Effector CD8-positive, alpha-beta T cell (primary cell): Measurements from ENCODE around the gene C19orf44.
A peak's percentile ranks its signal among the peaks of the same experiment; 100 is the strongest.
"Not testable (repeated sequence)": the region's sequence is repeated elsewhere in the genome, so short reads cannot be mapped to it uniquely, and the experiment has no call there.

Experiments used
- DNase-seq: peaks from one replicate; lab custom pipeline; 2025; lab: John Stamatoyannopoulos, UW
- total RNA-seq, 4 experiments: gene quantifications; one replicate each; lab custom pipeline; 2026; lab: John Stamatoyannopoulos, UW

The C19orf44 gene
- total RNA-seq = 5.5 to 8.9 (median 6.9) reads per million in 4 experiments

DNA sequence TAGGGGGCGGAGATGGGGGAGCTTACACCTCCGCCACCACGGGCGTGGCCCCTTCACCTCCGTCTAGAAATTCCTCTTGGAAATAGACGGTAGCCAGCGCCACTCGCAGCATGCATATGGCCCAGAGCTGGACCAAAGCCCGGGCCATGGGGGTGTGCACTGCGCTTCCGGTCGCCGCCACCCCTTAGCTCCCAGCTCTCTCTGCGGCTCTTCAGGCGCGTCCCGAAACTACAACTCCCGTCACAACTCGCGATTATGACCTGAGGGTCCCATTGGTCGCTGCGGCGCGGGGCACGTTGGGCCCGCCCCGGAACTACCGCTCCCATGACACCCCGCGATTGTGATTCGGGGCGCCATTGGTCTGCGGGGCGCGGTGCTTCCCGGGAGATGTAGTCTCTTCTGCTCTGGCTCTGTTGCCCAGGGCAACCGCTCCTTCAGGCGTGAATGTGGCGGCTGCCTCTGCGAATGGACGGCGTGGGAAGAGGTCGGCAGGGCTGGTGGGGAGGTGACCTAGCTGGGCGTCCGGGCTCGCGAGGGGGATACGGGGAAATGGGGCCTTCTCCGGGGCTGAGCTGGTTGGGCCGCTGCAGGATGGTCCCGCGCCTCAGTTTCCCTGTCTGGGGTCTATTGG is at the start of gene C19orf44, which contains the start of gene CALR3:
Gene C19orf44 (plus strand): TSS at position 413 of the 631 bp plus-strand sequence. CDS start 4,399 bp downstream, outside the sequence.
Gene CALR3 (minus strand): TSS at position 186 of the 631 bp plus-strand sequence. CDS start 38 bp downstream, at position 148.
- DNase-seq = peak; percentile 94

- no peak for DNase-seq
These were observed 49.3 kb upstream of the C19orf44 start for GRCh38 chr19:16446724-16447368.

GRCh38 chr19:16448872-16449271 is 47.3 kb upstream of the C19orf44 start:
- not testable (repeated sequence) for DNase-seq

- DNase-seq = no peak
These were observed 46.7 kb upstream of the C19orf44 start for GRCh38 chr19:16449330-16449961.

- no peak for DNase-seq
These were observed 43.9 kb upstream of the C19orf44 start for GRCh38 chr19:16452325-16452724.

DNA sequence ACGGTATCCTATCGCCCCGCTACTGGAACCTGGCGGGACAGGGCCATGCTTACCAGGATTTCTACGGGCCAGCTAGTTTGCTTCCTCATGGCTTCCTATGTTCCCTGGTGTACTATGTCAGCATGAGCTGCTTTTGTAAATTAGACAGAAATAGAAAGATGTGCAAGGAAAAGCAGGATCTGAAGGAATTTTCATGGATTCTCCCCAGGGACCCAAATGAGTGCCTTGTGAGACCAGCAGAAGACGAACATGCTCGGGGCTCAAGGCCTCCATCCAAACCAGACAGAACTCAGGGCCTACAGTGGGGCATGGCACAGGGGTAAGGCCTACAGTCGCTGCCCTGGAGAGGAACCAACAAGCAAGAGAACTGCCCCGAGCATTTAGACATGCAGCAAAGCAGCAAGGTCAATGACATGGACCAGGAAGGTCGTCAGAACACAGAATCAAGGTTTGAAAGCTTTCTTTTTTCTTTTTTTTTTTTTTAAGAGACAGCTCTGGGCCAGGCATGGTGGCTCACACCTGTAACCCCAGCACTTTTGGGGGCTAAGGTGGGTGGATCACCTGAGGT is 41.8 kb upstream of the C19orf44 start:
- no peak for DNase-seq

DNA sequence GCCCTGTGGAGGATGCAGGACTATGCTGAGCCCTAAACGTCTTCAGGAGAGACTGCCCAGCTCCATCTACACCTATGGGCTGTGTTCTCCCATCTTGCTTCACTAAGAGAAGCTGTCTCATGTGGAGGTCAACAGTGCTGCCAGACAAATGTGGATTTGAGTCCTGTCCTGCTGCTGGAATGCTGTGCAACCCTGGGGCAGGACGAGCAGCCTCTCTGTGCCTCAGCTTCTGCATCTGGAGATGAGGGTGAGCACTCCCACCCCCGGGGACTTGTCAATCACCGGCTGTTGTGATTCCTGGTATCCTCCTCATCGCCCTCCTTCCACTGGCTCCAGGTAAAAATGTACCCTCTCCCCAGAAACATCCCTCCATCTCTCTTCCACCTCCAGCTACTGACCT is 40.7 kb upstream of the C19orf44 start:
- no peak for DNase-seq

DNA sequence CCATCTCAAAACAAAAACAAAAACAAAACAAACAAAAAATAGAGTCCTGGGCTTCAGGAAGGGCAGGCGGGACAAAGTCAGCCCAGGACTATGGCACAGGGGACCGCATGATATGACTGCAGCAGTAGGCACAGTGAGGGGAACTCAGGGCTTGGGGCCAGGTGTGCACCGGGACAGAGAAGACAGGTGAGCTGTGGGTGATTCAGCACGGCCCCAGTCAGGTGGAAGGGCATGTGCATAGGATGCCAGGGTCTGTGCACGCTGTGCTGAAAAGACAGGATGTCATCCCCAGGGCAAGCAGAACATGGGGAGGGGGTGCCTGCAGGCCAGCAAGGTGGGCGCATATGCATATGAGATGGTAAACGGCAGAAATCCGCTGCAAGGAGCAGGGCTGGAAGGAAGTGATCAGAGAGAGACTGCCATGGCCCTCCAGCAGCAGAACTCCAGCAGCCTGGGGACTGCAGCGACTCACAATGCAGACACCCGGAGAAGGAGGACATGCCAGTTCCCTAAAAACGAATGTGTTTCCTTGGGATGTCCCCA is 39.5 kb upstream of the C19orf44 start:
- DNase-seq = no peak

- no peak for DNase-seq
These were observed 38.8 kb upstream of the C19orf44 start for GRCh38 chr19:16457195-16457953.

DNA sequence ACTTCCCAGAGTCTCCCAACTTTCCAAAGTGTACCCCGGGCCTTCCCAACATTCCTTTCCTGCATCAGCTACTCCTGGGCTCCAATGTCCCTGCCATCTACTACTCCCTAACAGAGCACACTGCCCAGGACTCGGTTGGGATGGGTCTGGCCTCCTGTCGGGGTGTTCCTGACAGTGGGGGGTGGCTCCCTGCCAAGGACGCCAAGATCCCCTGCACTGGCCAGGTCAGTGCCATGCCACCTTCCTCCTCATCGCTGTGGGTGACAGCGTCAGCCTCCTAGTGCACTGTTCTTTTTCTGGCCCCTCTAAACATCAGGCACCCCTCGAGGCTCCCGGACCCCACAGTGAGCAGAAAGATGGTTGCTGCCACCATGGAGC is 38.3 kb upstream of the C19orf44 start:
- DNase-seq = no peak

- DNase-seq = no peak
These were observed 37.5 kb upstream of the C19orf44 start for GRCh38 chr19:16458391-16459341.

- no peak for DNase-seq
These were observed 36.5 kb upstream of the C19orf44 start for GRCh38 chr19:16459680-16460079.

GRCh38 chr19:16460454-16460853 is 35.7 kb upstream of the C19orf44 start:
- DNase-seq = no peak

DNA sequence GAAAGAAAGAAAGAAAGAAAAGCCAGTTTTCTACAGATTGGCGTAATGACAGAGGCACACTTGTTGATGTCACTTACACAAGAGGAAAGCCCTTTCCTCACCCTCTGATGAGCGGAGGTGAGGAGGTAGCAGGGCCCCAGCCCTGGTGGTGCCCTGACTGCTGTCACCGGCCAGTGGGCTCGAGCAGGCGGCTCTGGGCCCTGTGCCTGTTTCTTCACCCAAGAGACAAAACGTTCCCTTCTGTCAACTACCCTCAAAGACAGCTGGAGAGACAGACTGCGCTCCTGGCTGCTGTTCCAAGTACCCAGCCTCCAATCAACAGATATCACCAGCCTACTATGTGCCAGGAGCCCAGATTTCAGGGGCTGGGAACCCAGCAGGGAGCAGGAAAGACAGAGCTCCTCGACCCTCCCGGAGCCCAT is 34.6 kb upstream of the C19orf44 start:
- DNase-seq = no peak

DNA sequence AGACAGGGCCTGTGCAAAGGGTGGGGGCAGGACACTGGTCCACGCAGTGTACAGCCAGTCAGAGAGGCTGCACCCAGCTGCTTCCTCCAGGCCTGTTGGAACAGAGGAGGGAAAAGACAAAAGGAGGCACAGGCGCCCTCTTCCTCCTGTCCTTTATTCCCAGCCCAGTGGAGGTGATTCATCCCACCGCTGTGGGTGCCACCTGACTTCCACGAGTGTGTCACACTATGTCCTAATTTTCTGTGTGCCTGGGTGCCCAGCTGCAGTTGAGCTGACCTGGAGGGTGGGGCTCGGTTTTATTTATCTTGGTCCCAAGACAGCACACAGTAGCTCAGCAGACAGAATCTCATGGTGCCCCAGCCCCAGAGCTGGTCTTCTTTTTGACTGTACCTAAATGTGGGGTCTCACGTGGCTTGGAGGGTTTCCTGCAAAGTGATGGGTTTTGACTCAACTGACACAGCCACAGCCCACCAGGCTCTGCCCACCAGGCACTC is 33.4 kb upstream of the C19orf44 start:
- no peak for DNase-seq

DNA sequence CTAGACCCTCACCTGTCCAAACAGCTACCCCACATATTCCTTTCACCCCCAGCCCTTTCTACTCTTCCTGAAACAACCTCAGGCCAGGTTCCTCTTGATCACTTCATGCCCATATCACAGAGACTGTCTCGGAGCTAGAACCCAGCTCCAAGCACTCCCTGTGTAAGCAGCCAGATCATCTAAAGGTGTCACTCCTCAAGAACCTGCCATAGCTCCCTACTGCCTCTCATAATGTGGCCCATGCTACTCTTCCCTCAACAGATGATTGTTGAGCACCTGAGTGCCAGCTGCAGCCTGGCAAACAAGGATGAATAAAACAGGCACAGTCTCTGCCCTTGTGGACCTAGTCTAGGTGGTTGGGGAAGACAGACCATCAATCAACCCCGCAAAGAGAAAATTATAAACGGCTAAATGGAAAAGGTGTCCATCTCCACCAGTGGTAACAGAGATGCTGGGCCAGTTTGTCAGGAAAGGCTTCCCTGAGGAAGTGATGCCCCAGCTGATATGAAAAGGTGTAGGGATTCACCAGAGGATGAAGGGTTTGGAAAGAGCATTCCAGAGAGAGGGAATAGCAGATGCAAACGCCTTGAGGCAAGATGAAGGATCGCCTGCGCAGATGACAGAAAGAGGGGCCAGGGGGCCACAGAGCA is 32.7 kb upstream of the C19orf44 start:
- no peak for DNase-seq

- DNase-seq = no peak
These were observed 32.1 kb upstream of the C19orf44 start for GRCh38 chr19:16463991-16464575.

- DNase-seq = no peak
These were observed 31.0 kb upstream of the C19orf44 start for GRCh38 chr19:16465239-16465638.

GRCh38 chr19:16466802-16467427 is 29.3 kb upstream of the C19orf44 start:
- DNase-seq = not testable (repeated sequence)
